ENCODE results near the gene NIPAL3.

The NIPAL3 gene

DNA sequence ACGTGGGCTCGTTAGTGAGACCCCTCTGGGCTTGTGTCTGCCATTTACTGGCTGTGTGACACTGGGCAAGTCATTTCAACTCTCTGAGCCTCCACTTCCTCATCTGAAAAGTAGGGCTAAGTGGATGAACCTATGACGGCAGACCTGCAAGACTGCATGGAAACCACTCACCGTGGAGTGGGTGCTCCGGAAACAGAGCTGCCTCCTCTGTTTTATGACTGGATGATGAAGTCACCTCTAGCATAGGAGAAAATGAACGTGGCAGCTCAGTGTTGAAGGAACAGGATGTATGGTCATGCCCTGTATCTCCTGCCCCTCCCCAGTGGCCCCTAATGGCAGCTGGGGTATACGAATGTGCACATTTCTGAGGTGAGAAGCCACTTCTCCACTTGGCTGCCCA, 42.6 kb upstream of the NIPAL3 start:
- Histone ChIP-seq H2BK5ac (ENCODE audit: low read length) (no peak overlapping the region), H2BK120ac (ENCODE audit: low read depth, low read length) (no peak overlapping the region), H3K4me2 (ENCODE audit: insufficient read depth, low read length, poor library complexity, severe bottlenecking) (no peak overlapping the region), H2AK5ac (ENCODE audit: low read depth, low read length) (peak overlapping the region; percentile 38), H3K14ac (ENCODE audit: low read length) (no peak overlapping the region), H3K23ac (ENCODE audit: low read depth, low read length, poor library complexity) (no peak overlapping the region), H3K9me3 (replicated peaks in 1 of 2; ENCODE audit: control insufficient read depth in 2 of 2, insufficient read depth in 1 of 2, low read depth in 1 of 2, low read length in 2 of 2) (no peaks in the 10 kb centered on the region), H4K91ac (ENCODE audit: low read depth, low read length, poor library complexity) (no peak overlapping the region), H3K9ac (ENCODE audit: low read depth, low read length, poor library complexity) (no peak overlapping the region), H2BK12ac (ENCODE audit: low read length) (no peak overlapping the region), H3K18ac (ENCODE audit: low read length) (no peak overlapping the region), H3K27ac (replicated peaks; ENCODE audit: low read length) (no peak overlapping the region), H4K8ac (ENCODE audit: low read depth, low read length) (no peak overlapping the region), H3K79me1 (ENCODE audit: low read depth, low read length) (no peaks in the 10 kb centered on the region), H3K36me3 (replicated peaks in 1 of 2; ENCODE audit: control insufficient read depth in 2 of 2, insufficient read depth in 2 of 2, low read length in 2 of 2) (no peaks in the 10 kb centered on the region), H3K4me3 (ENCODE audit: low read length in 2 of 2) (no peak overlapping the region), H3K4ac (ENCODE audit: low read length) (no peak overlapping the region), H2BK15ac (ENCODE audit: low read length) (no peak overlapping the region), H3K27me3 (ENCODE audit: control insufficient read depth in 3 of 3, insufficient read depth in 3 of 3, low read depth in 1 of 3, low read length in 3 of 3) (no peaks in the 10 kb centered on the region), H2AFZ (ENCODE audit: low read length) (no peak overlapping the region), H3K4me1 (ENCODE audit: control insufficient read depth in 2 of 2, insufficient read depth in 1 of 2, low read depth in 1 of 2, low read length in 2 of 2) (peaks cover 0 to 23% of the 10 kb centered on the region in 2 donors)
- no peak for DNase-seq (ENCODE audit: low spot score)
- no CpG with 5 or more reads among the region's 7 CpGs for WGBS, 2 donors (ENCODE audit: extremely low coverage in 2 of 2, insufficient read length in 2 of 2, insufficient replicate concordance in 1 of 2)

- DNase-seq (ENCODE audit: low spot score) = no peak
- H3K27ac ChIP-seq (replicated peaks; ENCODE audit: low read length) = no peak overlapping the region
- no peak overlapping the region for H4K91ac ChIP-seq (ENCODE audit: low read depth, low read length, poor library complexity)
- no peak overlapping the region for H3K4me3 ChIP-seq (ENCODE audit: low read length in 2 of 2)
- no CpG with 5 or more reads among the region's 8 CpGs for WGBS, 2 donors (ENCODE audit: extremely low coverage in 2 of 2, insufficient read length in 2 of 2, insufficient replicate concordance in 1 of 2)
- peaks cover 0 to 23% of the 10 kb centered on the region in 2 donors for H3K4me1 ChIP-seq (ENCODE audit: control insufficient read depth in 2 of 2, insufficient read depth in 1 of 2, low read depth in 1 of 2, low read length in 2 of 2)
- no peaks in the 10 kb centered on the region for H3K36me3 ChIP-seq (replicated peaks in 1 of 2; ENCODE audit: control insufficient read depth in 2 of 2, insufficient read depth in 2 of 2, low read length in 2 of 2)
- no peaks in the 10 kb centered on the region for H3K27me3 ChIP-seq (ENCODE audit: control insufficient read depth in 3 of 3, insufficient read depth in 3 of 3, low read depth in 1 of 3, low read length in 3 of 3)
- H3K79me1 ChIP-seq (ENCODE audit: low read depth, low read length) = no peaks in the 10 kb centered on the region
- H3K4ac ChIP-seq (ENCODE audit: low read length) = no peak overlapping the region
- H2AK5ac ChIP-seq (ENCODE audit: low read depth, low read length) = peak overlapping the region; percentile 53
- no peak overlapping the region for H2BK5ac ChIP-seq (ENCODE audit: low read length)
- H2AFZ ChIP-seq (ENCODE audit: low read length) = no peak overlapping the region
- H3K9me3 ChIP-seq (replicated peaks in 1 of 2; ENCODE audit: control insufficient read depth in 2 of 2, insufficient read depth in 1 of 2, low read depth in 1 of 2, low read length in 2 of 2) = no peaks in the 10 kb centered on the region
- no peak overlapping the region for H4K8ac ChIP-seq (ENCODE audit: low read depth, low read length)
- H3K4me2 ChIP-seq (ENCODE audit: insufficient read depth, low read length, poor library complexity, severe bottlenecking) = no peak overlapping the region
- no peak overlapping the region for H3K23ac ChIP-seq (ENCODE audit: low read depth, low read length, poor library complexity)
- H2BK12ac ChIP-seq (ENCODE audit: low read length) = no peak overlapping the region
- no peak overlapping the region for H3K14ac ChIP-seq (ENCODE audit: low read length)
- no peak overlapping the region for H3K9ac ChIP-seq (ENCODE audit: low read depth, low read length, poor library complexity)
- H3K18ac ChIP-seq (ENCODE audit: low read length) = peak overlapping the region; percentile 31
- H2BK120ac ChIP-seq (ENCODE audit: low read depth, low read length) = no peak overlapping the region
- no peak overlapping the region for H2BK15ac ChIP-seq (ENCODE audit: low read length)
Observed at GRCh38 chr1:24373710-24374109, 41.9 kb upstream of the NIPAL3 start.

GRCh38 chr1:24374891-24375786, 40.5 kb upstream of the NIPAL3 start:
- no peak overlapping the region for H2BK12ac ChIP-seq (ENCODE audit: low read length)
- H2AFZ ChIP-seq (ENCODE audit: low read length) = no peak overlapping the region
- H4K91ac ChIP-seq (ENCODE audit: low read depth, low read length, poor library complexity) = no peak overlapping the region
- H3K4ac ChIP-seq (ENCODE audit: low read length) = no peak overlapping the region
- no peaks in the 10 kb centered on the region for H3K79me1 ChIP-seq (ENCODE audit: low read depth, low read length)
- no peak overlapping the region for H4K8ac ChIP-seq (ENCODE audit: low read depth, low read length)
- no peak overlapping the region for H2BK120ac ChIP-seq (ENCODE audit: low read depth, low read length)
- no peaks in the 10 kb centered on the region for H3K9me3 ChIP-seq (replicated peaks in 1 of 2; ENCODE audit: control insufficient read depth in 2 of 2, insufficient read depth in 1 of 2, low read depth in 1 of 2, low read length in 2 of 2)
- no peak overlapping the region for H2AK5ac ChIP-seq (ENCODE audit: low read depth, low read length)
- H3K4me3 ChIP-seq (ENCODE audit: low read length in 2 of 2) = no peak overlapping the region
- DNase-seq (ENCODE audit: low spot score) = peak; percentile 48
- H3K27ac ChIP-seq (replicated peaks; ENCODE audit: low read length) = peak overlapping the region; percentile 71
- no peak overlapping the region for H2BK5ac ChIP-seq (ENCODE audit: low read length)
- H3K18ac ChIP-seq (ENCODE audit: low read length) = no peak overlapping the region
- no peak overlapping the region for H2BK15ac ChIP-seq (ENCODE audit: low read length)
- H3K9ac ChIP-seq (ENCODE audit: low read depth, low read length, poor library complexity) = no peak overlapping the region
- peaks cover 0 to 23% of the 10 kb centered on the region in 2 donors for H3K4me1 ChIP-seq (ENCODE audit: control insufficient read depth in 2 of 2, insufficient read depth in 1 of 2, low read depth in 1 of 2, low read length in 2 of 2)
- H3K14ac ChIP-seq (ENCODE audit: low read length) = no peak overlapping the region
- H3K4me2 ChIP-seq (ENCODE audit: insufficient read depth, low read length, poor library complexity, severe bottlenecking) = peak overlapping the region; percentile 21
- H3K27me3 ChIP-seq (ENCODE audit: control insufficient read depth in 3 of 3, insufficient read depth in 3 of 3, low read depth in 1 of 3, low read length in 3 of 3) = no peaks in the 10 kb centered on the region
- H3K23ac ChIP-seq (ENCODE audit: low read depth, low read length, poor library complexity) = no peak overlapping the region
- no CpG with 5 or more reads among the region's 13 CpGs for WGBS, 2 donors (ENCODE audit: extremely low coverage in 2 of 2, insufficient read length in 2 of 2, insufficient replicate concordance in 1 of 2)
- H3K36me3 ChIP-seq (replicated peaks in 1 of 2; ENCODE audit: control insufficient read depth in 2 of 2, insufficient read depth in 2 of 2, low read length in 2 of 2) = no peaks in the 10 kb centered on the region

DNA sequence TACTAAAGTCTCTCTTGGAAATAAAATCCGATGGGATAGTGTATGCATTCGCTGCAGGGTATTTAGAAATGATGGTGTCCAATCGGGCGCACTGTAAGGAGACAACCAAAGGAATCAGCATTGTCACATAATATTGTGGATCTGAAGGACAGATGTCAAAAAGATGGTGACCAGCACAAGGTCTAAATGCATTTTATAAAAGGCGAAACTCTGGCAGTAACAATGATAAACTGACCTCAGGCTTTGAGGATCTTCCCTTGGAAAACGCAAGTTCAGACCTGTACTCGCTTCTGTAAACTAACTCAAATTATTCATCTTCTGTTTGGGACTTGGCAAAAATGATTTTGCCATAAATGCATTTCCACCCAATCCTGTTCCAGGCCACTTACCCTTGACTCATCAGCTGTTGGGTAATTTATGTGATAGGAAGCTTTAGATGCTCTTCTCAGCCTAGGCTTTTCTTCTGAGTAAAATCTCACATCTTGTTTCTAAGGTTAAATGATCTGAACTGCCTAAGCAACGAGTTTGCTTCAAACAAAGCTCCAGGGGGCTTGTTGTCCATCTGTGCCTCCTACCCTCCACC, 35.8 kb upstream of the NIPAL3 start:
- no peak overlapping the region for H3K14ac ChIP-seq (ENCODE audit: low read length)
- H3K18ac ChIP-seq (ENCODE audit: low read length) = no peak overlapping the region
- peaks cover 0 to 8% of the 10 kb centered on the region in 2 donors for H3K4me1 ChIP-seq (ENCODE audit: control insufficient read depth in 2 of 2, insufficient read depth in 1 of 2, low read depth in 1 of 2, low read length in 2 of 2)
- H2BK15ac ChIP-seq (ENCODE audit: low read length) = no peak overlapping the region
- no peak overlapping the region for H2AK5ac ChIP-seq (ENCODE audit: low read depth, low read length)
- H3K4me3 ChIP-seq (ENCODE audit: low read length in 2 of 2) = no peak overlapping the region
- H3K9ac ChIP-seq (ENCODE audit: low read depth, low read length, poor library complexity) = no peak overlapping the region
- no peak overlapping the region for H2BK12ac ChIP-seq (ENCODE audit: low read length)
- H3K27me3 ChIP-seq (ENCODE audit: control insufficient read depth in 3 of 3, insufficient read depth in 3 of 3, low read depth in 1 of 3, low read length in 3 of 3) = no peaks in the 10 kb centered on the region
- H3K4ac ChIP-seq (ENCODE audit: low read length) = no peak overlapping the region
- no CpG with 5 or more reads among the region's 8 CpGs for WGBS, 2 donors (ENCODE audit: extremely low coverage in 2 of 2, insufficient read length in 2 of 2, insufficient replicate concordance in 1 of 2)
- no peak overlapping the region for H4K91ac ChIP-seq (ENCODE audit: low read depth, low read length, poor library complexity)
- H3K27ac ChIP-seq (replicated peaks; ENCODE audit: low read length) = no peak overlapping the region
- no peaks in the 10 kb centered on the region for H3K79me1 ChIP-seq (ENCODE audit: low read depth, low read length)
- H4K8ac ChIP-seq (ENCODE audit: low read depth, low read length) = no peak overlapping the region
- no peak overlapping the region for H3K23ac ChIP-seq (ENCODE audit: low read depth, low read length, poor library complexity)
- H3K4me2 ChIP-seq (ENCODE audit: insufficient read depth, low read length, poor library complexity, severe bottlenecking) = no peak overlapping the region
- H3K9me3 ChIP-seq (replicated peaks in 1 of 2; ENCODE audit: control insufficient read depth in 2 of 2, insufficient read depth in 1 of 2, low read depth in 1 of 2, low read length in 2 of 2) = no peaks in the 10 kb centered on the region
- DNase-seq (ENCODE audit: low spot score) = no peak
- no peak overlapping the region for H2BK120ac ChIP-seq (ENCODE audit: low read depth, low read length)
- no peak overlapping the region for H2AFZ ChIP-seq (ENCODE audit: low read length)
- no peaks in the 10 kb centered on the region for H3K36me3 ChIP-seq (replicated peaks in 1 of 2; ENCODE audit: control insufficient read depth in 2 of 2, insufficient read depth in 2 of 2, low read length in 2 of 2)
- H2BK5ac ChIP-seq (ENCODE audit: low read length) = no peak overlapping the region
